Cortex of kidney (tissue), 1 donor: Measurements from ENCODE around the gene MICAL3.

Experiments used
- DNase-seq: peaks from one replicate; lab custom pipeline; 2025; lab: John Stamatoyannopoulos, UW

MICAL3 gene

DNA sequence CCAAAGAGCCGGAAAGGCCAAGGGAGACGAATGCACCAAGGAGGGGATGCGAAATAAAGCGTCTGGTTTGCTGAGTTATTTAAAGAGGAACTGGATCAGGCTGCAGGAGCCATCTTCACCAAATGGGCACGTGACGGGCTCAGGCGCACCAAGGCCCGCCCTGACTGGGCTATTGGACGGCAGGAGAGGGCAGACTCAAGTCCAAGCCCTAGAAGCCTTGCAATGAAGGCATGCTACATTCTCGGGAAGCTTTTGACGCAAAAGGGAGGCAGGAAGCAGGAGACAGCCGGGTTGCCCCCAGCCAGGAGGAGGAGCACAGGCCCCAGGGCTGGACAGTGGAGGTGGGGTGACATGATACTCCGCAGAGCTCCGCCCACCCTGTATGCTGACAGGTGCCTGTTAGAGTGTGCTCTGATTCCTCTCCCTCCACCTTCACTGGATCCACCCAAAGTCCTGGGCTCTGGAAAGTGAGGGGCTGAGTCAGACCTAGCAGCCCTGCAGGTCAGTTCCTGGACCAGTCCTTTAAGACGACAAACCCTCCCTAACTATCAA lies 208.6 kb downstream of the MICAL3 start:
- DNase-seq: no peak

DNA sequence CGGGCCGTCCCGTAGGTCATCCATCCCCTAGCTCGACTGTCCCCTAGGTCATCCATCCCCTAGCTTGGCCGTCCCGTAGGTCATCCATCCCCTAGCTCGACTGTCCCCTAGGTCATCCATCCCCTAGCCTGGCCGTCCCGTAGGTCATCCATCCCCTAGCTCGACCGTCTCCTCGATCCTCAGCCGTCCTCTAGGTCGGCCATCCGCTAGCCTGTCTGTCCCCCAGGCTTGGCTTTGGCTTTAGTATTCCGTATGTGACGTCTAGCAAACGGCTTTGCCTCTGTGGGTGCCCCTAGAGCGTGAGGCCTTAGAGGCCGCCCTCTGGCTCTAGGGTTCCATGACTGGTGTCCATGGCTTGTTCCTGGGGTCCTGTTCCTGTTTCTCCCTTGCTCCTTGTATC lies 209.5 kb downstream of the MICAL3 start:
- DNase-seq: no peak

DNA sequence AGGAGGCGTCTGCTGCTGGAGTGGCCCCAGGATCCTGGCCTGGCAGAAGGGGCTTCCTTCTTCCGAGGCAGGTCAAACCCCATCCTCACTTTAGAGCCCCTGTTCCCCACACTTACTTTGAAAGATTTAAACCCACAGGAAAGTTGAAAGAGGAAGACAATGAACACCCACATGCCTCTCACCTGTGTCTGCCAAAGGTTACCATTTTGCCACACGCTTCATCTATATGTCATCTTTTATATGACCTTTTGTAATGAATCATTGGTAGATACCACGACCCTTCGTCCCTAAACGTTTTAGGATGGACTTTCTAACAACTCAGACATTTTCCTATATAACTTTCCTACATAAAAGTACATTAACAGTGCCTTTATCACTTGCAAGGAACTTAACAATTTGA lies 210.3 kb downstream of the MICAL3 start:
- no peak for DNase-seq

DNA sequence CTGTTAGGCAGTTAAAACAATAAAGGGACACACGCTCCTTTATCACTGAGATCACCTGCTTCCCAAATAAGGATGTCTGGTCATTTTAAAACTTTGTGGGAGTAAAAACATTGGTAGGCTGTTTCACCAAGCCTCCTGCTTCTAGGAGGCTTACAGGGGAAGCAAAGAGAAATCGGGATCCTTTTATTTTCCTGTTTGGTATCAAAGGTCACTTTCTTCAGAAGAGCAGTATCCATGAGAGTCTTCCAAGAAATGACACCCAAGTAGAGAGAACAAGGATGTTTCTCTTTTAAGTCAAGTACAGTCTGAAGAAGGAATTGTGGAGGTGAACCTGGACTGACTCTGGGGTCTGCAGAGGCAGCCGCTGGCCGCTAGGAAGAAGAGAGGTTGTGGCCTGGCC lies 213.2 kb downstream of the MICAL3 start:
- no peak for DNase-seq

DNA sequence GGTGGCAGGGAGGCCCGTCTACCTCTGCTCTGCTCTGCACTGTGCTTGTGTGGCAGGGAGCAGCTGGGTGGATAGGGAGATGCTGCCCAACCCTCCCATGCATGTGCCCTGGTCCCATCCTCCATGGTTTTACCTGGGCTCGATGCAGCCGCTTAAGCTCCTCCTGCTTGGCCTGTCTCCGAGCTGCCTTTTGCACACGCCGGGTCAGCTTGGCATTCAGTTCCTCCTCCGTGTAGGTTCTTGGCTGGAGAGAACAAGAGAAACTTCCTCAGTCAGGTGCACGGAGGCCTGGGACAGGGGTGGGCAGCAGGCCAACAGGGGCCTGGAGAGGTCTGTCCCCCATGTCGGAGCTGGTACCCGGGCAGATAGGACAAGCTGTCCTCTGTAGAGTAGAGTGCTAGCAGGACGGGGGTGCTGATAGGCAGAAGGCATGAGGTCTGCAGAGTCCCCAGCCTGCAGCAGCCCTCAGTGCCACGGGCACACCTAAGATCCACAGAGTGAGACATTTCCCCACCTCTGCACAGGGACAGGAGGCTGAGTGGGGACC lies 213.7 kb downstream of the MICAL3 start:
- DNase-seq: no peak

DNA sequence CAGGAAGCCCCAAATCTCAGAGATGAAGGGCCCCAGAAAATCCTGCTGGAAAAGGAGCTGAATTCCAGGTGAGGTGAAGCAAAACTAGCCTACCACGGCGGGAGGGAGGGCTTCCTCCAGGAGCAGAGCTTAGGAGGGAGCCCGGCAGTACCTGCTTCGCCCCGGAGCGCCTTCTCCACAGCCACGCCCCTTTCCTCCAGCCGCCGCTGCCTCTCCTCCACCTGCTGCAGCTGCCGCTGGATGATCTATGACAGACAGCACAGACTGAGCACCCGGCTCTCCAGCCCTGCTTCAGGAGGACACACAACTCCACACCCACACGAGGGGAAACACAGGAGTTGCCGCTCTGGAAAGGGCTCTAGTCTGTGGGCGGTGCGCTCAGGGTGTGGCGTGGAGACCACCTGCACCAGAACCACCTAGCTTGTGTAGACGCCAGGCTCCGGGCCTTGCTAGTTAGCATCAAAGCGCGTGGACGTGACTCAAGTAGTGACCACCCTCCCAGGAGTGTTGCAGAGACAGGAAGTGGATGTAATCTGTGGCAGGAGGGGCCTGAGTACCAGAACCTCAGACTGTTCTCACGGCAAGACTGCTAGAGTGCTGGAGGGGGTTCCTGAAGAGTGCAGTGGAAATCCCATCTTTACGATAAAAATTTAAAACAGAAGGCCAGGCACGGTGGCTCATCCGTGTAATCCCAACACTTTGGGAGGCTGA lies 215.5 kb downstream of the MICAL3 start:
- no peak for DNase-seq

DNA sequence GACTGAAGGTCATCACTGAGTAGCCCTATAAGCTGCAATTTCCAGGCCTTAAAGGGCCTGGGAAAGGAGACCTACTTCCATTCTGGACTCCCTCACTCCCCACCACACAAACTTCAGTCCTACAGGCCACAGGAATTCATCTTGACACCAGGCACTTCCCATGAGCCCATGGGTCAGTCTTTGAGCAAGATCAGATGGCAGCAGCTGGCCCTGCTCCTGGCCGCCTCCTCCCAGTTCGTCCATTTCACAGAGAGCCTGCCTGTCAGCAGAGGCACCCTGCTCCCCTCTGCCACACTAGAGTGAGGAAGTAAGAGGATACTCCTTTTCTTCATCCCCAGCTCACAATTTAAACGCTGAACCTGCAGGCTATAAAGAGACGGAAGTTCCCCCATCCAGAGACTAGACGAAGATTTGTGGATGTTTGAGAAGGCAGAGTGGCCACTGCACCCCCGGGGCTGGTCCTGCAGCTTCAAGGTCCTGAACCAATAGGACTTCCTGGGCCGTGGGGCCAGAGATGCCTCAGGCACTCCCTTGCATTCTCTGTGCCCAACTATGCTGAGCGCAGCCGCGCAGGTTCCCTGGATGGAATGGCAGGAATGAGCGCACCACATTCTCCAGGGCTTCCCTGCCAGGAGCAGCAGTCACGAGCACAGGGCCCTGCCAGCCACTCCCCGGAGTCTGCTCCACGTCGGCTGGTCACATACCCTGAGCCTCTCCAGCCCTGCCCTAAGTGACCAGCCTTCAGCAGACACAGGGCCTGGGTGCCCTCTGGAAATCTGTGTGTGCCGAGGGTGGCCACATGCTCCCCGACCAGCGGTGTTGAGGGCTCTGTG lies 216.6 kb downstream of the MICAL3 start:
- DNase-seq: no peak

DNA sequence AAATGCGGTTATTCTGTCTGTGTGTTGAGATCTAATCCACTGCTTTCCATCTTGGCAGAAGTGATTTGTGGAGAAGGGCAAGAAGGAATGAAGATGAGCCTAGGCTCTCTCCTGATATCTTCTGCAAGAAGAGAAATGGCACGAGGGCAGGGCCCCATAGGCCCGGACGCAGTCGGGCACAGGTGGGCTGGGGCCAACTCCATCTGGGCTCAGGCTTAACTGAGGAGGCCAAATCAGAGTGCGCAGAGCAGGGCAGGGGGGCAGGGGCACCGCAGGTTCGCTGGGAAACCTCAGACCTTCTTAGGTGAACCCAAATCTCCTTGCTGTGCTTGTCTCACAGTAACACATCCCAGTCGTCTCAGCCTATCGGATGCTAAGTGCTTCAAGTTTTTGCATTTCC lies 217.3 kb downstream of the MICAL3 start:
- no peak for DNase-seq

DNA sequence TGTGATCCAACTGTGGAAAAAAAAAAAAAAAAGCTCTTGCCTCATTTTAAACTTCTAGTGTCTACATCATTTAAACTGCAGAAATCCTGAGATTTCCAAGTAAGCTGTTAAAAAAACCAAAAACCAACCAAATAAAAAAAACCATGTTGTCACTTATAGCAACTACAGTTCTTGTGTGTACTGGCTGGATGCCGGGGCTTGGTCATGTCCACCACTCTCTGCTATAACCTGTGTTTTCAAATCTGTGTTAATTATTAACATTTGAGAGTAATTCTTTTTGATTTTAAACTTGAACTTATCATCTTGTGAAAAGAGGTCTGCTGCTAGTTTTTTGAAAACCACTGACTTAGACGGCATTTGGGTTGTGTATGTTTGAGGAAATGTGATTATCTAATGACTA lies 217.9 kb downstream of the MICAL3 start:
- no peak for DNase-seq

DNA sequence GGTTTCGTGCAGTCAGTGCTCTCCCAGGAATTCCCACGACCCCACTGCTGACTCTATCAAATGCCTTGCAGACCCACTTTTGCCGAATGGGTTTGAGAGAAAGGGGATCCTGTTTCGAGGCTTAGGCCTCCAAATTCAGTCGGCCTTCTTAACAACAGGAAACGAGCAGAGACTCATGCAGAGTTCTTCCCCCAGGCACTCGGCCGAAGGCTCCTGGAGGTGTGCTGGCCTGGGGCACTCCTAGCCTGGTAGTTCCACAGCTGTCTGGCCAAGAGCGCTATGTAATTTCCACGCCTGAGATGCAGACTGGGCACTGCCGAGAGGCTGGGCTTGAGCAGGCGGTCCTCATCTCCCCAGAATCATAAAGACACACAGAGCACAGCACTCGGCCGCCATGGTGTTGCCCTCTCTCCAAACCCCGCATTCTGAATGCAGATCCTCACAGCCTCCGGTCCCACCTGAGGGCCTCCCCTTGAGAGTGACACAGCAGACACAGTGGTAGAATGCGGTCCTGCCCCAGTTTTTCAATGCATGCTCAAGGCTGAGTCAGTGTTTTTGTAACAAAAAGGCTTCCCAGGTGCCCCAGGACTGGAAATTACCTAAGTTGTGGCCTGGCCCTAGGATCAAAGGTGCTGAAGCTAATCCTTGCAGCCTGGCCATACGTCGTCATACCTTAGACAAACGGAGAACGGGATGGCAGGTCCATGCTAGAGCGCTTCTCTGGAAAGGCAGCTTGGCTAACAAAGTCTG lies 219.9 kb downstream of the MICAL3 start:
- DNase-seq: no peak

DNA sequence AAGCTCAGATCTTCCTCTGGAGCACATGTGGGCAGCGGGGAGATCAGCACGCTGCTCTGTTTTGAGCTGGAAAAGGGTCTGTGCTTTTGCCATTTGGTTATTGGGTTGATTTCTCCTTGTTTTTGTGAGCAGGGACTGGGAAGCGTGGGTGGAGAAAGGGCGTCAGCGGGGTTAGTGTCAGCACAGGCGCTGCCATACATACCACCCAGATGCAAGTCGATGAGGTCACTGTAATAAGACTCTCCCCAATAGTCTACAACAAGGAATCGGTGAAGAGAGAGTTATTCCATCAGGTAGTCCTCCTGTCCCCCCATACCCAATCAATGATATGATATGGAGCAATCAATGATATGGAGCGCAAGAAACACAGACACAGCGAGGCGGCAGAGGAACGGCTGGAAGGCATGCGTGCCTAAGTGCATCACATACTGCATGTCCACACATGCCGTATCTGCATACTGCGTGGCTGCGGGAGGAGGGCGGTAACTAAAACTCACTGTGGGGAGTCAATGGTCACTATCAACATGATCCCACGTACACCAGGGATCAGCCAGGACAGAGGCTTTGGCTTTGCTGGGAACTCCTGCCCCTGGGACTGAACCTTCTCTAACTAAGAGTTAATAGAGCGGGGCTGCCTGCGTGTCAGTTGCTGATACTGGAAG lies 220.6 kb downstream of the MICAL3 start:
- DNase-seq: no peak

DNA sequence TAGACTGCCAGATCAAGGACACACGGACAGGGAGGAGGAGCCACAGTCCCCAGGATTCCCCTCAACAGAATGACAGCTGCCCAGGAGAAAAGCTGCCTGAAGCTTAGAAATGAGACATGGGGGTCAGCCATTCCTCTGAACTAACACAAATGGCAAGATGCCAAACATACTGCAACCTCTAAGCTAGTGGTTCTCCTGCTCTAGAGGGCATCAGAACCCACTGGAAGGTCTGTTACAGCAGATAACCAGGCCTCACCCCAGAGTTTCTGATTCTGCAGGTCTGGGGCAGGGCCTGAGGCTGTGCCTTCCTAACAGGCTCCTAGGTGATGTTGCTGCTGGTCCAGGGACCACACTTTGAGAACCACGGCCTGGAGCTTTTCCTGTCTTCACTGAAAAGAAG lies 221.5 kb downstream of the MICAL3 start:
- no peak for DNase-seq

DNA sequence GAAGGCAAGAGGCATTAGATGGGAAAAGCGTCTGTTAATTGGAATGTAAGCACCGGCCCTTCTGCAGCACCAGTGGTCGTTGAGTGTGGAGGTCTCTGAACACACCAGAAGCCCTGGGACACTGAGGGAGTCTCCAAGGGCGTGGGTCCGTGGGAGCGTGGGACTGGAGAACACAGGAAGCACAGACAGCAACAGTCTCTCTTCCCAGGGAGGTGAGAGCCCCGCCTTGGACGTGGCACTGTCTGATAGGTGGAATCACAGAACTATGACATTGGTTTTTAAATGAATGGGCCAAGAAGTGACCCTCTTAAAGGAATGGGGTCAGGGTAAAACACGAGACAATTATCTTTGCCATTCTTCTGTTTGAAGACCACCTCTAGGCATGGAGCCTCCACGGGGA lies 221.9 kb downstream of the MICAL3 start:
- DNase-seq: no peak

DNA sequence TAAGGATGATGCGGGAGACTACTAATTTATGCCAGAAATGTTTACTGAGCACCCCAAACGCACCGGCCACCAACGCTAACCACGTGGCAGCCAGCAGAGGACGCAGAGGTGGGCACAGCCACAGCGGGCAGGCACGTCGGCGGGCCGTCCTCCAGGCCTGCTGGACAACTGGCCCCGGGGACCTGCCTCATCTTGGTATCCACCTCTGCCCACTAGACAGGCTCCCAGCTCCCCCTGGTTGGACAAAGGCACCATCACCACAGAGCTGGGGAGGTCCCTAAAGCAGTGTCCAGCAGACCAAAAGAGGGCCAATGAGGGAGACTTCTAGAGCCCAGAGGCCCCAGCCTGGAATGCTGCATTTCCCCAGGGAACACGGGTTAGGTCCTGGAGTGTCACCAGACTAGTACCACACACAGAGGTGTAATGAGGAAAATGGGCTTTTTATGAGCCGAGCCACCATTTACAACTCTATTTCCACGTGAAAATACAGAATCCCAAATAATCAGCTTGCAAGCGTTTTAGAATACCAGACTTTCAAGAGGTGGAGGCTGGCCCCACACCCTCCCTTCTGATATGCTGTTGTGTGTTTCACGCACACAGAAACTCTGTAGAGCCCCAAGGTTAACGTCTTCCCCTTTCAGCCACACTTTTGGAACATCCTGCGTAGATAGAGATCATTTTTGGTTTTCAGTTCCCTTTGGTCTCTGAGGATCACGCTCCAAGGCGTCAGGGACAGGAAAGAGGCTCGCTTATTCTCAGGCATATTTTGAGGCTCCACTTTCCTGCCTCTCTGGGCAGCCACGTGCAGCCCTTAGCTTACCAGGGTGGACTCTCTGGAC lies 226.4 kb downstream of the MICAL3 start:
- no peak for DNase-seq

DNA sequence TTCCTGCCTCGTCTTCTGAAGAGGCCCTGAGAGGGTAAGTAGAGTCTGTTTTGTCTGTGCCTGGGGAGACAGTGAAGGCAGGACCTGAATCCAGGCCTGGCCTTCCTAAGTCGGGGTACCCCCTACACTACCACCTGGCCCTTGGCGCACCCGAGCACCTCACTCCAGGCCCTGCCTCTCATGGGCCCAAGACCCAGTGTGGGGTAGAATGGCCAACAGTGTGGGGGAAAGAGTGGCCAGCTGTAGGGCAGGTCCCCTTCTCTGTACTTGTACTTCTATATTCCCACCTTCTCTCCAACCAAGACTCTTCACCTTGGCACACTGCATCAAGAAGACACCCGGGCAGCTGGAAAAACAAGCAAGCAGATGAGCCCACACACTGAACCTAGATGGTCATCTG lies 227.7 kb downstream of the MICAL3 start:
- DNase-seq: no peak

DNA sequence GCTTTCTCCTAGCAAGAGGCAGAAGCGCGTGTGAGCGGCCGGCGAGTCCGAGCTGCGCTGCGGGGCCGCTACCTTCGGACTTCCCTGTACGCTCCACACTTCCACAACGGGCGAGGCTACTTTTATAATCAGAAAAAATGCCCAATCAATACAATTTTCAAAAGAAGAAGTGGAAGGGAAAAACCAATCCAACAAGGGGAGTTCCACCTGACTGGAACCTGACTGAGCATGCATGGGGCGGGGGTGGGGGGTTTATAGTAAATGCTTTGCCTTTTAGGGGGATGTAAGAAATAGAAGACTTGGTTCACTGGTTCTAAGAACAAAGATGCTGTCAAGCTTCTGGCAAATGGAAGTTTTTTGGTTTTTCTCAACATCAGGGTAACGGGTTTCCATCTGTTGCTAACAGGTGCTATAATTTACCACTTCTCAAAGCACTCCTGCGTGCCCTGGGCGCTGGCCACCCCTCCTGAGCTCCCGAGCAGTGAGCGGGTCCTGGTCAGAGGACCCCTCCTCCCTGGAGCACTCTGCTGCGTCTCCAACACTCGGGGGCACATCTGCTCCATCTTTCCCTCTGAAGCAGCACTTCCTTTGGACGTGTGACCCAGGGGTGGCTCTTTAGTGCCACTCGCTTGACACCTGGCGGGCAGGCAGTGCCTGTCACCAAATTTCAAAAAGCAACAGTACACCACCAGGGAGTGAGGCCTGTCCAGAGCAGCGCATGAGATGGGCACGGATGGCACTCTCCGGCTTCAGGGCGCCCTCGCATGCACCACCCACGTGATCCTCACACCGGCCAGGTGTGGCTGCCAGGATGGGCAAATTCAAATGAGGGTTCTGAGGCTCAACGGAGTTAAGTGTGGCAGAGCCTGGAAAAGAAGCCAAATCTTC lies 228.5 kb downstream of the MICAL3 start:
- DNase-seq: no peak

DNA sequence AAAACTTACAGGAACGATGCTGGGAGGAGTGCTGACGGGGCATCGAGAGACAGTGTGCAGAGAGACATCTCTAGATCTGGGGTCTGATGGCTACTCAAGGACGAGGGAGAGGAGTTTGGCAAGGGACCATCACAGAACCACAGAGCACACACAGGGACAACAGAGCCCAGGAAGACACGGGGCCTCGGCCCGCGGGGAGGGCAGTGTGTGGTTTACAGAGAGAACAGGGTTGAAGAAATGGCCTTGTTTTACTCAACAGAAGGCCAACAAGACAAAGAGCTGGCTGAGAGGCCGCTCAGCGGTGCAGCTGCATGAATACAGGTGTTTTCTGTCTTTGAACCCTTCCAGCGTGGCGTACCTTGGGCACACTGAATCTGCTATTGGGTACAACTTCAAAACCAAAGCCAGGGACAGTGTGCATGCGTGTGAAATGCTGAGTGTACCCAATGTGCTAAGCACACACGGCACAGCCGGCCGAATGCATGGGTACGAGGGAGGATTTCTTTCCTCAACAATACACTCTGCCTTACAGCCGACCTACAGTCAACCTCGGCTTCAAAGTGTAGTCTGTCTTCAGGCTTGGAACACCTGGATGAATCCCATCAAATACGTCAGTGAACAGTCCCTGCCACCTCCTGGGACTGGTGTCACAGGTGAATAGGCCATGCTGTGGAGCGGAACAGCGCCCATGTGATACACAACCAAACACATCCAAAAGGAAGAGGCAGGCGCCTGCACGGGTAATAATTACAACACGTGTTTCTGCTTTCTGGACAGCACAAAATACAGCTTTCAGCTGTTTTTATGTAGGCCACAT lies 229.4 kb downstream of the MICAL3 start:
- DNase-seq: no peak

DNA sequence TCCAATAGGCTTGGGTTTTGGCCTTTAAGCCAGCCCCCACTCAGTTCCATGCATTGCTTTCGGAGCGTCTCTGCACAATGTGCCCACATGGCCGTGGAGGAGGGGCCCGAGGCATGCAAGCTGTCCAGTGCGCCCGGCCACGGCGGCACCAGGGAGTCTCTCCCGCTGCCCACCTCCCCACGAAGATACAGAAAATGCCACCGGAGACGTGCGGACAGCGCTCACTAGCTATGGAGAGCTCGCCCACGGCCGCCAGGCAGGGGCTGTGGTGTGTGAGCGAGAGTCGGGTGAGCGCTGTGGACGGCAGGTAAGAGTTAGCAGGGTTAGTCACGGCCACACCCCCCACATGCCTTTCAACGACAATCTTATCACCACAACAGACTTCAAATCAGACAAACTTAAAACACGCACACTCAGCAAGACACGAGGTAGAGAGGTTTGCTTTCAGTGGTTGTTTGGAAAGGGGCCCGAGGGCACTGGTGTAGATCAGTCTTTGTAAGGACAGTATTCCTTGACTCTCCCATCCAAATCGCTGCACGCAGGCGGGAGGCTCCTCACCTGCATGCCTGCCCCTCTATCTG lies 231.4 kb downstream of the MICAL3 start:
- DNase-seq: no peak

DNA sequence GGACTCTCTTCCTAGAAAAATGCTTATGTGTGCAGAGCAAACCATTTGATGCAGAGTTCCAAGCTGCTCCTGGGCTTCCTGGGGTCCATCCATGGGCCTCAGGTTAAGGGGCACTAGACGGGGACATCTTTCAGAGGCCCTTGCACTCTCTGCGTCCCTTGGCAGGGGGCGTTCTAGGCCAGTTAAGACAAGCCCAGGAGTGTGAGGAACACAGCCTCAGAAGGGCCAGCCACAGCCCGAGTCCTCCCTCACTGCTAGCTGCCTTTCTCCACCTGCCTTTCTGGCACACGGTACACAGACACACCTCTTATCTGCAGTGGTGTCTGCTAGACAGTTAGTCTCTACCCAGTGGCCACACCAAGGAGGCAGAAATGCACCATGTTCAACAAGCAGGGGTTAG lies 232.1 kb downstream of the MICAL3 start:
- no peak for DNase-seq
